Stomach (tissue), 9 donors: ENCODE data around the gene BFSP1. TPM values are rescaled to one million over a fixed set of nuclear protein-coding genes. Genes with fewer than 3 reads are reported as not detected.

Experiments used
- DNase-seq, 2 donors: peaks; one replicate each; pipeline versions ENCODE4 v3.0.0 to v3.0.0-alpha.2; 2013 to 2019
- H3K27ac ChIP-seq, 5 donors: fragments of 200-600 bp in 4 of 5; sonication (generic) in 4 of 5; one replicate each; pipeline ENCODE4 v1.5.1; 2013 to 2019; ENCODE audit warnings: mild to moderate bottlenecking in 1 of 5, moderate library complexity in 1 of 5
- H3K27me3 ChIP-seq, 3 donors: fragments of 200-600 bp; sonication (generic); one replicate each; pipeline ENCODE4 v1.5.1; 2017 to 2019; ENCODE audit warnings: mixed run types in 1 of 3
- H3K36me3 ChIP-seq, 4 donors: fragments of 200-600 bp; sonication (generic); 1 replicate in 3 of 4; 2 replicates in 1 of 4; pipeline ENCODE4 v1.5.1; 2016 to 2019
- H3K4me1 ChIP-seq, 4 donors: fragments of 200-600 bp; sonication (generic); one replicate each; pipeline ENCODE4 v1.5.1; 2016 to 2019
- H3K4me3 ChIP-seq, 4 donors: fragments of 200-600 bp; sonication (generic) in 3 of 4; one replicate each; pipeline ENCODE4 v1.5.1; 2016 to 2019; ENCODE audit warnings: mild to moderate bottlenecking in 1 of 4
- H3K9me3 ChIP-seq, 4 donors: fragments of 200-600 bp; sonication (generic); one replicate each; pipeline ENCODE4 v1.5.1; 2016 to 2019
- EP300 ChIP-seq: sonication (generic); formaldehyde crosslinking; IDR thresholded peaks from one replicate; pipeline ENCODE4 v1.6.1; 2017; ENCODE audit warnings: antibody characterized with exemption
- POLR2A ChIP-seq, 4 donors: fragments of 450-650 bp; IDR thresholded peaks; one replicate each; pipeline ENCODE4 v1.6.1; 2016; ENCODE audit warnings: antibody characterized with exemption in 4 of 4, control low read depth in 2 of 4, mild to moderate bottlenecking in 1 of 4, moderate library complexity in 1 of 4
- POLR2AphosphoS5 ChIP-seq, 3 donors: sonication (generic); formaldehyde crosslinking; IDR thresholded peaks; one replicate each; pipeline ENCODE4 v1.6.1; 2016; ENCODE audit warnings: antibody characterized with exemption in 3 of 3
- WGBS, 5 donors: extraction: QIAGEN DNeasy Blood & Tissue Kit in 3 of 5; methylation state at CpG; one replicate each; pipeline versions ENCODE4 v1.1.5 to v1.1.7; 2013 to 2018; 5-methylcytosine and 5-hydroxymethylcytosine counted together
- intact Hi-C: fragments of 100-400 bp; cut with DNase I; formaldehyde crosslinking; loops from one replicate; pipeline ENCODE4 v1.15.1; 2023; ENCODE audit warnings: low total_unique reads
- polyA plus RNA-seq, 3 donors: library from polyadenylated mRNA; stranded (reverse); fragments of 200-250 nt; gene quantifications; one replicate each; pipeline ENCODE4 v1.2.3, GENCODE V29; 2013
- total RNA-seq, 5 donors: library from RNA; depleted of rRNA; stranded (reverse); fragments of >200 nt; gene quantifications; one replicate each; pipeline versions ENCODE4 v1.1.0 to v1.2.3, GENCODE V29; 2014 to 2016
- TF ChIP-seq, protein P1 (sequence below), 7 experiments: fragments of 450-650 bp in 4 of 7; fragments of 200-600 bp in 3 of 7; sonication (generic) in 3 of 7; IDR thresholded peaks; one replicate each; pipeline ENCODE4 v1.5.1; 2016 to 2019; ENCODE audit warnings: antibody characterized with exemption in 7 of 7, control low read depth in 2 of 7, mild to moderate bottlenecking in 1 of 7
- donor health status: healthy with polysubstance abuse.
- donor health status: Bipolar disorder and iron deficiency.
- donor health status: healthy.

The BFSP1 gene
- total and polyA plus RNA-seq, 8 donors = 0.70 to 7.1 (median 1.7) TPM; not detected in 3

DNA sequence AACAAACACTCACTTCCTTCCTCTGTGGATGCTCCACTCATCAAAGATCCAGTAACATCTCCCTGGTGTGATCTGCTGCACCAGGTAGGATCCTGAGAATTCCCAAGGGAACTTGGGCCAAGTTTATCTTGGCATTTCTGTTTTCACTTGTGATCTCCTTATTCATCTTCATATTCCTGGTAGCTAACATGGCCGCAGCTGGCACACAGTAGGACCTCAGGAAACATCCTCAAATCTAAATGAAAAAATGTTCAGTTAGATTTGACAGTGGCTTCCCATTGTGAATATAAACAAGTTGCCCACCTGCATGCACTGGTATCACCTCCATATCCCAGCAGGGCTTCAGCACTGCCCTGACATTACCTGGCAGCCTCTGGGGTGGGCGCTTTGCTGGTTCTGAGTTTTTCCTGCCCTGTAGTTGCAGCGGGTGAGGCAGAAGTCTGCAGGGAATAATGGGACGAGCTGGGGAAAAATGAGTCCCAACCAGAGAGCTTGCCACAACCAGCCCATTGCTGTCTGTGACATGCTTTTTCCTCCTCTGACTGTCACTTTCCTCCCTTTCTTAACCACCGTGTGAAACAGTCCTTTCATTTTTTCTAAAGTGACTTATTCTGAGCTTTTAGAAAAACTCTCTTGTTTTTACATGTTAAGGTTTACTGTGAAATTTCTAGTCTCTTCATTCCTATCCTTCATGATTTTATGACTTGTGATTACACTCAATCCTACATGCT, 29.3 kb upstream of the BFSP1 start:
- Histone ChIP-seq H3K4me3 (no peak overlapping the region), H3K9me3 (no peaks in the 10 kb centered on the region), H3K4me1 (peaks cover 21 to 58% (median 41%) of the 10 kb centered on the region in 4 donors), H3K27ac (peak overlapping the region in 3 of 5 donors; percentile 86 to 100 (median 91)), H3K36me3 (no peaks in the 10 kb centered on the region), H3K27me3 (no peaks in the 10 kb centered on the region)
- intact Hi-C loops = no loop called here
- no peak for TF ChIP-seq POLR2A (IDR thresholded peaks at IDR 0.05)
- TF ChIP-seq, protein P1, sequence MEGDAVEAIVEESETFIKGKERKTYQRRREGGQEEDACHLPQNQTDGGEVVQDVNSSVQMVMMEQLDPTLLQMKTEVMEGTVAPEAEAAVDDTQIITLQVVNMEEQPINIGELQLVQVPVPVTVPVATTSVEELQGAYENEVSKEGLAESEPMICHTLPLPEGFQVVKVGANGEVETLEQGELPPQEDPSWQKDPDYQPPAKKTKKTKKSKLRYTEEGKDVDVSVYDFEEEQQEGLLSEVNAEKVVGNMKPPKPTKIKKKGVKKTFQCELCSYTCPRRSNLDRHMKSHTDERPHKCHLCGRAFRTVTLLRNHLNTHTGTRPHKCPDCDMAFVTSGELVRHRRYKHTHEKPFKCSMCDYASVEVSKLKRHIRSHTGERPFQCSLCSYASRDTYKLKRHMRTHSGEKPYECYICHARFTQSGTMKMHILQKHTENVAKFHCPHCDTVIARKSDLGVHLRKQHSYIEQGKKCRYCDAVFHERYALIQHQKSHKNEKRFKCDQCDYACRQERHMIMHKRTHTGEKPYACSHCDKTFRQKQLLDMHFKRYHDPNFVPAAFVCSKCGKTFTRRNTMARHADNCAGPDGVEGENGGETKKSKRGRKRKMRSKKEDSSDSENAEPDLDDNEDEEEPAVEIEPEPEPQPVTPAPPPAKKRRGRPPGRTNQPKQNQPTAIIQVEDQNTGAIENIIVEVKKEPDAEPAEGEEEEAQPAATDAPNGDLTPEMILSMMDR (IDR thresholded peaks at IDR 0.05) = no peak
- no peak for TF ChIP-seq EP300
- TF ChIP-seq POLR2AphosphoS5 (IDR thresholded peaks at IDR 0.05) = no peak
- DNase-seq = no peak
- 80 to 90% (median 86%) methylated on average over 5 of the region's 5 CpGs for WGBS, 5 donors

DNA sequence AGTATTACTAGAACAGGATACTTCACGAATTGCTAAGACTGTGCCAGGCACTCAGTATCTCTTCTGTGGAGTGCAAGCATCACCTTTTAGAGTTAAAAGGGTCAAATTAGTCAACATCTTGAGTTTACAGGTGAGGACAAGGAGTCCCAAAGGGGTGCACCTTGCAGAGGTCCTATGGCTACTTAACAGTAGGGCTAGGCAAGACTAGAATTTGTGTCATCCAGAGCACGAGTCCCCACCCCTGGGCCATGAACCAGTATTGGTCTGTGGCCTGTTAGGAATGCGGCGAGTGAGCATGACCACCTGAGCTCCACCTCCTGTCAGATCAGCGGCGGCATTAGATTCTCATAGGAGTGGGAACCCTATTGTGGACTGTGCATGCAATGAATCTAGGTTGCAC, 28.2 kb upstream of the BFSP1 start:
- 80 to 95% (median 91%) methylated on average over 5 to 6 of the region's 6 CpGs for WGBS, 5 donors
- H3K36me3 ChIP-seq = no peaks in the 10 kb centered on the region
- no peaks in the 10 kb centered on the region for H3K27me3 ChIP-seq
- intact Hi-C loops = no loop called here
- peaks cover 21 to 51% (median 38%) of the 10 kb centered on the region in 4 donors for H3K4me1 ChIP-seq
- H3K4me3 ChIP-seq = no peak overlapping the region
- peak overlapping the region; percentile 58 to 100 (median 91) for H3K27ac ChIP-seq
- TF ChIP-seq, protein P1 (IDR thresholded peaks at IDR 0.05) = no peak
- no peak for TF ChIP-seq EP300
- TF ChIP-seq POLR2AphosphoS5 (IDR thresholded peaks at IDR 0.05) = no peak
- TF ChIP-seq POLR2A (IDR thresholded peaks at IDR 0.05) = no peak
- no peaks in the 10 kb centered on the region for H3K9me3 ChIP-seq
- no peak for DNase-seq

DNA sequence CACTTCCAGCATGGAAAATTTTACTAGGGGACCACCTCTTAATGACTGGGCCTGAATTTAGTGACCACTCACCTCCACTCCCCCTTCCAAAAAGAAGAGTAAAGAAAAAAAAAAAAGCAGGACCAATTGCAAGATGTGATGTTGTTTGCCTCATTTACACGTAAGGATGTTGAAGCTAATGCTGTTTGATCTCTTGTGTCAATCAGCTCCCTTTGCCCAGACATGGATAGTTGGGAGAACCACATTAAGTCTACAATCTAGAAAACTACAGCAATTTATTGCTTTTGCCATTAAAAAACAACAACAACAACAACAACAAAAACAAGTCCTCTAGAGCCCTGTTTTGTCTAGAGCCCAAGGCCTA, 27.7 kb upstream of the BFSP1 start:
- no peaks in the 10 kb centered on the region for H3K27me3 ChIP-seq
- intact Hi-C loops = no loop called here
- no peaks in the 10 kb centered on the region for H3K36me3 ChIP-seq
- H3K9me3 ChIP-seq = no peaks in the 10 kb centered on the region
- H3K27ac ChIP-seq = peak overlapping the region; percentile 86 to 100 (median 93)
- no peak for DNase-seq
- H3K4me1 ChIP-seq = peaks cover 21 to 51% (median 38%) of the 10 kb centered on the region in 4 donors
- TF ChIP-seq, protein P1 (IDR thresholded peaks at IDR 0.05) = no peak
- 57 to 76% (median 62%) methylated on average over 1 of the region's 1 CpG for WGBS, 5 donors
- H3K4me3 ChIP-seq = no peak overlapping the region

DNA sequence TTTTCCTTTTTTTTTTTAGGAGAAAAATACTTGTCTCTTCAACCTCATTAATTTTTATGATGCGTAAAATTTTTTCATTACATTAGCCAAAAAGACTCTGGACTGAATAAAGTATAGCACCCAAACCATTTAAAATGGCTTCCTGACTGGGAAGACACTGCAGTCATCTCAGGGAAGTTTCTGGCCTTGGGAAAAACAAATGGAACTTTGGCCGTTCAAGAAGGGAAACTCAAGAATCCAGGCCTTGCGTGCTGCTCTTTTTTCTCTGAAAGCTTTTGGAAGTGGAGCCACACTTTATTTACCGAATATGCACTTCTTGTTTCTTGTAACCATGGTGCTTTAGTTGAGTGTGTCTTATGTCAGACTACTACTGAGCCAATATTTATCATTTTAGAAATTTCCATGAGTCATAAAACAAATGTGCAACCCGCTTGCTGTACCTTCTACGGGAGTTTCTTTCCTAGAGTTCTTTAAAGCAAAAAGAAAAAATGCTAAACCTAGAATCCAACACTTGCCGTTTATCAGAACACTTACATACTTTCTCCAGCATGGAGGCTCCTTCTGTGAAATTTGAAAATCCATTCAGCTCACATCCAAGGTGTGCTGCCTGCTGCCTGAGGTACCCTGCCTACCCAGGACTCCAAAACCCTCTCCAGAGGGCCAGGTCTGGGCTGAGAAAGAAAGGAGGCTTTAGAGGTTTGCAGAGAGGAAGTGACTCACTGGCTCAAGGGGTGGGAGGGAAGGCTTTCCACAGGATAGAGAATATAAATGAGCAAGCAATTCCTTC, 27.2 kb upstream of the BFSP1 start:
- WGBS, 5 donors = 13 to 30% (median 19%) methylated on average over 7 of the region's 7 CpGs
- peak; percentile 42 to 86 for DNase-seq

More for the DNA sequence above, 27.2 kb upstream of the BFSP1 start:
- no peak for TF ChIP-seq POLR2A (IDR thresholded peaks at IDR 0.05)
- TF ChIP-seq POLR2AphosphoS5 (IDR thresholded peaks at IDR 0.05) = peak; percentile 37 to 93 (median 61)
- peak; percentile 7 for TF ChIP-seq EP300
- TF ChIP-seq, protein P1 (IDR thresholded peaks at IDR 0.05) = no peak
- intact Hi-C loops = no loop called here
- Histone ChIP-seq H3K27me3 (no peaks in the 10 kb centered on the region), H3K36me3 (no peaks in the 10 kb centered on the region), H3K27ac (peak overlapping the region; percentile 86 to 100 (median 93)), H3K9me3 (no peaks in the 10 kb centered on the region), H3K4me1 (peaks cover 21 to 51% (median 38%) of the 10 kb centered on the region in 4 donors), H3K4me3 (peak overlapping the region in 1 of 4 donors; percentile 10)
